Eye (tissue), 1 donor: ENCODE results near the gene HPCAL1.

ENCODE experiments used
- DNase-seq: peaks from one replicate; pipeline ENCODE4 v3.0.0-alpha.2; 2015

Gene HPCAL1

GRCh38 chr2:10392951-10393639, 90.4 kb downstream of the HPCAL1 start:
- no peak for DNase-seq

- no peak for DNase-seq
These were observed 90.9 kb downstream of the HPCAL1 start for GRCh38 chr2:10393640-10393982.

- no peak for DNase-seq
These were observed 93.2 kb downstream of the HPCAL1 start for GRCh38 chr2:10395893-10396292.

- no peak for DNase-seq
These were observed 93.8 kb downstream of the HPCAL1 start for GRCh38 chr2:10396464-10396863.

DNA sequence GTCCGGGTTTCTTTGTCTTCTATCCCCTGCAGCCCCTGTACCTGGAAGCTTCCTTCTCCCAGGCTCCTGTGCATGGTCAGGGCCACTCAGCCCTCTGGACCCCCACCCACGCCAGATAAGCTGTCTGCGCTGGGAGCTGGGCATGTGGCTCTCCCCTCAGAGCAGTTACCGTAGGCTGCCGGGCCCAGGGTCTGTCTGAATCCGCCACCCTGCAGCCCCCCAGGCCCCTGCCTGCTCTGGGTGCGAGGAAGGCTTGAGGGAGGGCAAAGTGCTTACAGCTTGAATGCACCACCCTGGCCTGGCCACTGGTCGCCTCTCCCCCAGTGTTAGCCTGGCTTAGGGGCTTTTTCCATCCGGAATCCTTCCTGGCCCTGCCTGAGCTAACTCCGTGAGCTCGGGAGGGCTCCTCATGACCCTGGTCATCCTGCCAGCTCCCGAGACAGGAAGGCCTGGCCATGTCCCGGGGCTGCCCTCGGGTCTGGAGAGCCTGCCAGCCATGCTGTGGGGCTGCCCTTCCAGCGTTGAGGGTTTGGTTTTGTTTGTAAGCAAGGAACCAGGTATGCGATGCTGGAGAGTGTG, 94.7 kb downstream of the HPCAL1 start:
- DNase-seq, result no peak

DNA sequence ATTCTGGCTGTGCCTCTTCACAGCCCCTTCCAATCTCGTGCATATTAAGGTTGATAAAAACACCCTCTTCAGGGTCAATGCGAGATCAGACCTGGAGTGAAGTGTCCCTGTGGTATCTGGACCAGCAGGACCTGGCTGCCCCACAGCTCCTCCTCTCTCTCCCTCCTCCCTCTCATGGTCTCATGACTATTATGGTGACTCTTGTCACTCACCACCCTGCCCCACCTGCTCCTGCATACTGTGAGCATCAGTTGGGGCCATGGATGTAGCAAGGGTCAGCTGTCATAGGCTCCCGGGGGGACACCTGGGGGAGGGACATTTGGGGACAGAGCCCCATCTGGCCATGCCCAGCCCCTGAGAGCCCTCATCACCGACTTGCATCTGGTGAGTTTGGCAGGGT, 95.2 kb downstream of the HPCAL1 start:
- no peak for DNase-seq

- DNase-seq, result no peak
These were observed 95.8 kb downstream of the HPCAL1 start for GRCh38 chr2:10398496-10398895.

- no peak for DNase-seq
These were observed 96.7 kb downstream of the HPCAL1 start for GRCh38 chr2:10399358-10399757.

GRCh38 chr2:10400002-10400401, 97.3 kb downstream of the HPCAL1 start:
- DNase-seq, result no peak

DNA sequence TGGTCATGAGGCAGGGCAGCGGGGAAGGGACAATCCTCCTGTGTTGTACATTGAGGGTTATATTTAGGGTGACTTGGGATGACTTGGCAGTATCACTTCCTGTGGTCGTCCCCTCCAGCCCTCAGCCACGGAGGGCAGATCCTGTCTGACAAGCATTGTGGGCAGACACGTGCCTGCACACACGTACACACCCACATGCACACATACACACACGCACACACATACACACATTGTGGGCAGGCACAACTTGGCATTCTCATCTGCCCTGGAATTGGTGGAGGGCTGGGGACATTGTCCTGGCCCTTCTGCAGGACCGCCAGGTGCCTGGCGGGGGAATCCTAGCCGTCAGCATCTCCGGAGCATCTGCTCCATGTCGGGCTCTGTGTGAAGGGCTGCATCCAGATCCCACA, 97.9 kb downstream of the HPCAL1 start:
- no peak for DNase-seq

DNA sequence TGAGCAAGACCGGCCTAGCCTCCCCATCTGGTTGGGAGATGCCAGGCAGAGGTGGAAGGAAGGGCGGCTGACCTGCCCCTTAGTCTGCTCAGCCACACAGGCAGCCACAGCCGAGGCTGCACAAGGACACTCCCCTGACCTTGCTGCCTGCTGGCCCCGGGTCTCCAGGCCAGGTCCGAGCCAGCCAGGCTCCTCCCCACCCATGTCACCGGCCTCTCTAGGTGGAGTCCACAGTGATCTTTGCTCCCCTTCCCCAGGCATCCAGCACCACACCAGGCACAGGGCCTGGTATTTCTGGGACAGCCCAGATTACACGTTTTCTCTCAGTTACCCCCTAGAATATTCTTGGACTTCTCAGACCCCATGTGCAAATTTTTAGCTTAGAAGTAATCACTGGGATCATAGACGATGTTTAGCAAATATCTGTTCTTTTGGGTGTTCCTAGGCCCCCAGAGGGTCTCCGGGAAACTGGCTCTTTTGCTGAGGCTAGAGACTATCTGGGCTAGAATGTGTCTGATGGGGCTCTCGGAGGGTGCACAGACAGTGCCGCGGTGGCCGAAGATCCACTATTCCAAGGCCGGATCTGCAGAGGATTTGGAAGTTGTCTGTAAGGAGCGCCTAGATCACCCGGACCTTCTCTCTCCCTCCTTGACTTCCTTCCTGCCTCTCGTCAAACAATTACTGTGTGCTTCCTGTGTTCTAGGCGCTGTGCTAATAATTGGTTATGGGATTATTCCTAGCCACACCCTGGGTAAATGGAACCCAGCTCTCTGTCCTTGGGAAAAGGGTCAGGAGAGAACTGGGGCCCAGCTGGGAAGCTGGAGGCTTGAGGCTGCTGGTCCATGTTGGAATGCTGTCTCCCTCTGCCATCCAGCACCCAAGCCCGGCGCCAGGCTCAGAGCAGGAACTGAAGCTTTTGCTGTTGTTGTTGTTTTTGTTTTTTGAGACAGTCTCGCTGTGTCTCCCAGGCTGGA, 98.6 kb downstream of the HPCAL1 start:
- no peak for DNase-seq

GRCh38 chr2:10402062-10402585, 99.4 kb downstream of the HPCAL1 start:
- DNase-seq, result no peak

- no peak for DNase-seq
These were observed 100.0 kb downstream of the HPCAL1 start for GRCh38 chr2:10402653-10403215.

- peak; percentile 33 for DNase-seq
These were observed 101.8 kb downstream of the HPCAL1 start for GRCh38 chr2:10404324-10405143.

- DNase-seq, result peak; percentile 38
These were observed 102.7 kb downstream of the HPCAL1 start for GRCh38 chr2:10405448-10405847.

- DNase-seq, result no peak
These were observed 103.3 kb downstream of the HPCAL1 start for GRCh38 chr2:10406016-10406415.

GRCh38 chr2:10406491-10407188, 103.9 kb downstream of the HPCAL1 start:
- DNase-seq, result no peak

GRCh38 chr2:10407432-10407831, 104.7 kb downstream of the HPCAL1 start:
- DNase-seq, result no peak

GRCh38 chr2:10407841-10408648, 105.3 kb downstream of the HPCAL1 start:
- DNase-seq, result no peak
